ENCODE data around the gene FMO5. TPM values are rescaled to one million over a fixed set of nuclear protein-coding genes. Genes with fewer than 3 reads are reported as not detected.

The FMO5 gene
- total and polyA plus RNA-seq, 12 donors: 4.6 to 28.4 (median 10.4) TPM

DNA sequence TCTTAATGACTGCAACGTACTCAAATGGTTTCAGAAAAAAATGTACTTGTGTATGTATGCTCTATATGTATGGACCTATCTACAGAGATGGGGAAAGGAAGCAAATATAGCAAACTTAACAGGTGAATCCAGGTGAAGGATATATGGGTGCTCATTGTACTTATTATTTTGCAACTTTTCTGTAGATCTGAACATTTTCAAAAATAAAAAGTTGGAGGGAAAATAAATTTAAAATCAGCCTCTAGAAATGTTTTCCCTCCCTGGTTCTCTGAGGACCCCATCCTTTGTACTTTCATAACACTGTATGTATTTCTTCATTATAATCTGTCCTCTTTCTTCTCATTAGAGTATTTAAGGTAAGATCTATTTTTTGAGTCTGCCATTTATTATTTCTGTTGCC lies 17.9 kb downstream of the FMO5 start:
- Histone ChIP-seq H3K4me1 (replicated peaks in 1 of 2) (no peaks in the 10 kb centered on the region), H3K9me3 (replicated peaks in 1 of 3) (no peaks in the 10 kb centered on the region), H3K27ac (no peak overlapping the region), H3K36me3 (replicated peaks in 1 of 2) (no peaks in the 10 kb centered on the region), H3K4me3 (no peak overlapping the region), H3K27me3 (no peaks in the 10 kb centered on the region)
- DNase-seq: no peak
- no peak for TF ChIP-seq CTCF (IDR thresholded peaks at IDR 0.05)
- no peak for TF ChIP-seq POLR2A (IDR thresholded peaks at IDR 0.05)
- intact Hi-C loops (cut with DNase I): no loop called here
- 79 to 91% (median 85%) methylated on average over 1 of the region's 1 CpG for WGBS, 4 donors

DNA sequence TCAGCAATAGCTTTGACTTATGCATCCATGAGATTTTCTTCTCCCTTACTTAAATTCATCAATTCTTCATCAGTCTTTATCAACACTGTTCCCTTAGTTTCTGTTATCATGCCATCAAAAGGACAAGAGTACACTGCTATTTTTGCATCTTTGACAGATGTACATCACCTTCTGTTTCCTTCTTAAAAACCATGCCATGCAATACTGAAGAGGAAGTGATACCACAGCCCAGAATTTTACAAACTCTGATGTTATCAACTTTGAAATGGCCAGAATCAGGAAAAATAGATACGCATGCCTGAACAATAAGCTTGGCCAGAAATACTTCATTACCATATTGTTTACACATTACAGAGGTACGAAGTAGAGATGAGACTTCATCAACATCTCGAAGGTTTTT lies 21.1 kb downstream of the FMO5 start:
- no peaks in the 10 kb centered on the region for H3K27me3 ChIP-seq
- intact Hi-C loops (cut with DNase I): no loop called here
- no peaks in the 10 kb centered on the region for H3K4me1 ChIP-seq (replicated peaks in 1 of 2)
- no peak for TF ChIP-seq CTCF (IDR thresholded peaks at IDR 0.05)
- no peak for TF ChIP-seq POLR2A (IDR thresholded peaks at IDR 0.05)
- WGBS, 4 donors: 75 to 83% (median 81%) methylated on average over 3 of the region's 3 CpGs
- no peak overlapping the region for H3K4me3 ChIP-seq
- no peak overlapping the region for H3K27ac ChIP-seq
- no peak for DNase-seq
- no peaks in the 10 kb centered on the region for H3K9me3 ChIP-seq (replicated peaks in 1 of 3)
- H3K36me3 ChIP-seq (replicated peaks in 1 of 2): no peaks in the 10 kb centered on the region

GRCh38 chr1:147202576-147202975 lies 22.6 kb downstream of the FMO5 start:
- H3K36me3 ChIP-seq (replicated peaks in 1 of 2): no peaks in the 10 kb centered on the region
- no peaks in the 10 kb centered on the region for H3K27me3 ChIP-seq
- no peaks in the 10 kb centered on the region for H3K9me3 ChIP-seq (replicated peaks in 1 of 3)
- 66 to 83% (median 73%) methylated on average over 2 of the region's 2 CpGs for WGBS, 4 donors
- no peaks in the 10 kb centered on the region for H3K4me1 ChIP-seq (replicated peaks in 1 of 2)
- TF ChIP-seq CTCF (IDR thresholded peaks at IDR 0.05) (no peak), POLR2A (IDR thresholded peaks at IDR 0.05) (no peak)
- DNase-seq: no peak
- no peak overlapping the region for H3K27ac ChIP-seq
- intact Hi-C loops (cut with DNase I): no loop called here
- H3K4me3 ChIP-seq: no peak overlapping the region

DNA sequence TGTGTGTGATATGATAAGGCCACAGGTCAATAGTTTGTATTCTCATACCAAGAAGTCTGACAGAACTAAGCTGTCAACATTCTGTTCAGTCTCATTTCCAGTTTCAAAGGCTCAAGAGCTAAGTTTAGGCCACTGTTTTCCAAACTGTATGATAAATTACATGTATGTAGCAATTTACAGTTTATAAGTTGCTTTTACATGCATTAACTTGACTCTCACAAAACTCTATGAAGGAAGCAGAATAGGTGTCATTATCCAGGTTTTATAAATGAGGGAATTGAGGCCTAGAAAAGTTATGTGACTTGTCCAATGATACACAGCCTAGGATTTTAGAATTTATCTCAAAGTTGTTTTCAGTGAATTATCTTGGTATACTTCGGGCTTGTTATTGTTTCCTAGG lies 23.4 kb downstream of the FMO5 start:
- Histone ChIP-seq H3K36me3 (replicated peaks in 1 of 2) (no peaks in the 10 kb centered on the region), H3K27me3 (no peaks in the 10 kb centered on the region), H3K4me3 (no peak overlapping the region), H3K9me3 (replicated peaks in 1 of 3) (no peaks in the 10 kb centered on the region), H3K27ac (no peak overlapping the region), H3K4me1 (replicated peaks in 1 of 2) (no peaks in the 10 kb centered on the region)
- TF ChIP-seq CTCF (IDR thresholded peaks at IDR 0.05) (no peak), POLR2A (IDR thresholded peaks at IDR 0.05) (no peak)
- whole genome bisulfite sequencing, 4 donors: 94 to 97% (median 95%) methylated on average over 1 of the region's 1 CpG
- intact Hi-C loops (cut with DNase I): no loop called here
- DNase-seq: no peak

Measured in adrenal gland (tissue), 12 donors.